Fibroblast of upper back skin (primary cell): ENCODE data around the gene ZNF566.
"Not testable (repeated sequence)": the region's sequence is repeated elsewhere in the genome, so short reads cannot be mapped to it uniquely, and the experiment has no call there.

Source experiments
- DNase-seq: peaks from one replicate; pipeline ENCODE4 v3.0.0-alpha.2; 2013

ZNF566 gene

DNA sequence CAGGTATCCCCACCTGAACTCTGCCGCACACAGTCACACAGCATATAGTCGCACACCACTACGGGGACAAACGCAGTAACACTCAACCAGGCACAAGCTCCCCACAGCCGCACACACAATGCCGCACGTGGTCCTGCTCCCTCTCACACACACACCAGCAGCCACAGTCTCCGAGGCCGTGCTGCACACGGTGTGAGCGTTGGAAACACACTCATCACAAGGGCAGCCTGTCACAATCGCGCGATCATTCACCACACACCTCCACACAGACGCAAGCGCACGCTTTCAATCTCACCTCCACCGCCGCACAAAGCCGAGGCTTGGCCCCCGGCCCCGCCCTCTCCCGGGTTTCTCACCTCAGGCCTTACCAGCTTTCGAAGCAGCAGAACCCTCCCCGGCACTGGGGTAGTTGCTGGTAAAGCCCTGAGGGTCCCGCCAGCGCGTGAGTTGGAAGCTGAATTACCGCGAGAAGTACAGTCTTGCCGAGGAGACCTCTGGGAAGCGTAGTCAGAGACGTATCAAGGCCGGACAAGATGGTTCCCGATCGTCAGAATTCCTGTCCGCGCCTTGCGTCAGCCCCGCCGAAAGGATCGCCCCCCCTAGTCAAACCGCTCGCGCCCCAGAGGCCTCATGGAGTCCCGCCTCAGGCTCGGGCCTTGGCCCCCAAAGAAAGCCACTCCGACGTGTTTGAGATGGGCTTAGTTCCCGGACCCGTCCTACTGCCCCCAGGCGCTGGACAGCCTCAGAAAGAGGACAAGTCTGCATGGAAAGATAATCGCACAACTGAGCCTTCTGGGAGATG is at the start of gene ZNF566:
Gene ZNF566 (minus strand): TSS at position 444 of the 802 bp plus-strand sequence. CDS start 13,004 bp downstream, outside the sequence.
- DNase-seq: peak; percentile 97

DNA sequence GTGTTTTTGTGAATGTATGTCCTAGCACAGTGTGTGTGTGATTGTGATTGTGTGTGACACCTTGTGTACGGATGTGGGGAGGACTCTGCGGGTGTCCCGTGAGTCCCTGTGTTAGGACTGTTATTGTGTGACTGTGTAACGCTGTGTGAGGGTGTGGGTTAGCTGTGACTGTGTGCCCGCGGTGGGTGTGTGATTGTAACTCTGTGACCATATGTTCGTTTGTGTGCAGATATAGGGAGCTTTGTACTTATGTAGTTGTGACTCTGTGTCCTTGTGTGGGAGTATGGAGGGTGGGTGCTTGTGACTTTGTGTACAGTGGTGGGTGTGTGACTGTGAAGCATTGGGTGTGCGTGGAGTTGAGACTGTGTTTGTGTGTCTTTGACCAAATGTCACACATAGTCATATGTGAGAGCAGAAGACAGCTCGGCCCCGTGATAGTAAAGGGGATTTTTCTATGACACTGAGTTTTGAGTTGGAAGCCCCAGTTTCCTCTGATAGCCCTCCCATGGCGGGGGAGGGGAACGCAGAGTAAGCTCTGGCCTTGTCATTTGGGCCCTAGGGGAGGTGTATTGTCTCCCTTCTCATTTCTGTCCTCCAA is 39.7 kb upstream of the ZNF566 start:
- DNase-seq: no peak

DNA sequence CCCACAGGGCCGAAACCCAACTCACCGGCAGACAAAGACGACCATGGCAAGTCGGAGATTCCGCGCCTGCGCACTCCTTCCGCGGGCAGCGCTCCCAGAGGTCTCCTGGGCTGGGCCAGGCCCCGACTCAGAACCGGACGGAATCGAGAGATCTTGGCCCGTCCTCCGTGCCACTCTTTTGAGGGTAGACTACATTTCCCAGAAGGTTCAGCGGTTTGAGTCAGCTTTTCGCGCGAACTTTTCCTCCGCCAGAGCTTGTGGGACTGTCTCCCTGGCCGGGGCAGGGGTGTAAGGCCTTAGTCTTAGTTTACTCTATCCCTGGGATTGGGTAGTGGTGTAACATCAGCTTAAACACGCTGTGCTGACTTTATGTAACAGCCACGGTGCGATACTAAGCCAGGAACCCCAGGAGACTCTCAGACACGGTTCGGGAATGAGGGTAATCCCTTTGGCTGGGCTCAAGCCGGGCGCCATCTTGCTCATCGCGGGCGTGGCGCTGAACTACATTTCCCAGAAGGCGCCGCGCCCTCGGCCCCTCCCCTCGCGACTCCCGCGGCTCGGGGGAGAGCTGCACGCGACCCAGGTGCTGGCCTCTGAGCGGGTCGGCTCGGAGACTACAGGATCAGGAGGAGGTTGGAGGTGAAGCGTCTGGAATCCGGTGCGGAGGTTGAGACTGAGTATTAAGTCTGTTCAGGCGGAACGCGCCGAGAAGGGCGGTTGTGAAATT is 39.0 kb upstream of the ZNF566 start, which contains the start of gene ZNF260:
Gene ZNF260 (minus strand): TSS at position 78 of the 727 bp plus-strand sequence. CDS start 13,033 bp downstream, outside the sequence.
- DNase-seq: peak; percentile 98

DNA sequence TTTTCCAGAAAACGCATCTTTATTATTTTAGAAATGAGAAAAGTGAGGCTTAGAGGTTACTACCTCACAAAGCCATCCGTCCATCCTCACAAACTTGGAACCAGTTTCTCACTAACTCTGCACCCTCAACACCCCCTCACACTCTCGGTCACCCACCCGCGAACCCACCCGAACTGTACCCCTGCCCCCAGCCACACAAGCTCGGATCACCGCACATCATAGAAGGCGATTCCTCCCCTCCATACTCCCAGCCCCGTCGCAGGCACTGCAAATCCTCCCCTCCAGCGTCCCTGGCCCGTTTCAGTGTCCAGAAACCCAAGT is 38.5 kb upstream of the ZNF566 start:
- no peak for DNase-seq

DNA sequence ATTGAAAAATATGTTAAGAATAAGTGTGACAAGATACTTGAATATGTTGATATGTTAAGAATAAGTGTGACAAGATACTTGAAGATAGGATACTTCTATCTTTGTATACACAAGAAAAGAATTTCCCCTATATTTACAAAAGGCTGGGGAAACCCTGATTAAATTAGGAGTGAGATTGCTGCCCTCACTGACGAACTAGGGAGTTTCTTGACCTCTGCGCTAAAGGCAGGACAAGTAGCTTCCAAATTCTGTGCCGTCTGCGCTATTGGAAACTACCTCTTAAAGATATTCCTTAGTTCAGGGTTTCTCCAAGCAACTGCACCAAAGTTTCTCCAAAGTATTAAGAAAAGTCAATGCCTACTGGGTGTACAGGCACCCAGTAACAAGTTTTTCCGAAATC is 38.0 kb upstream of the ZNF566 start:
- DNase-seq: no peak

DNA sequence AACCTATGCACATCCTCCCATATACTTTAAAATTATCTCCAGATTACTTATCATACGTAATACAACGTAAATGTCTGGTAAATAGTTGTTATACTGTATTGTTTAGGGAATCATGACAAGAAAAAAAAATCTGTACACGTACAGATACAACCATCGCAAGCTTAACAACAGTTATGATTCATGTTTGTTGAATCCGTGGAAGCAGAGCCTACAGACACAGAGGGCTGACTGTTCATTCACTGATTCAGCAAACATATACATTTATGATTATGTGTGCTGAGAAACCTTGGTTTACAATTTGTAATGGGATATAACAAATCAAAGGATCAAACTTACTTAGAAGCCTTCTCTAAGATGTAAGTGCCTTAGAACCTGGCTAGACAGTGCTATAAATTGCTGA is 37.2 kb upstream of the ZNF566 start:
- no peak for DNase-seq

DNA sequence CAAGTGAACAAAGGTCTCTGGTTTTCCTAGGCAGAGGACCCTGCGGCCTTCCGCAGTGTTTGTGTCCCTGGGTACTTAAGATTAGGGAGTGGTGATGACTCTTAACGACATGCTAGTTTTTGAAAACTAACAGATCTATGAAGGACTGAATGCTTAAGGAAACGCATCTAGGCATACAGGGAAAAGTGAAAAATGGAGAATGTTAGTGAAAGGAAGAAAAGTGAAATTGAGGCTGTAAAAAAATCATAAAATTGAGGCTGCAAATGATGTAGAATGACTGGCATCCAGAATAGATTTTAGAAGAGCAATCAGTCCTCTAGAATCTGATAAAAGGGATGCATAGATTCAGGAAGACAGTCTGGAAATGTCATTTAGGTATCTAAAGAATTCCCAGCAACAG is 35.3 kb upstream of the ZNF566 start:
- DNase-seq: no peak

DNA sequence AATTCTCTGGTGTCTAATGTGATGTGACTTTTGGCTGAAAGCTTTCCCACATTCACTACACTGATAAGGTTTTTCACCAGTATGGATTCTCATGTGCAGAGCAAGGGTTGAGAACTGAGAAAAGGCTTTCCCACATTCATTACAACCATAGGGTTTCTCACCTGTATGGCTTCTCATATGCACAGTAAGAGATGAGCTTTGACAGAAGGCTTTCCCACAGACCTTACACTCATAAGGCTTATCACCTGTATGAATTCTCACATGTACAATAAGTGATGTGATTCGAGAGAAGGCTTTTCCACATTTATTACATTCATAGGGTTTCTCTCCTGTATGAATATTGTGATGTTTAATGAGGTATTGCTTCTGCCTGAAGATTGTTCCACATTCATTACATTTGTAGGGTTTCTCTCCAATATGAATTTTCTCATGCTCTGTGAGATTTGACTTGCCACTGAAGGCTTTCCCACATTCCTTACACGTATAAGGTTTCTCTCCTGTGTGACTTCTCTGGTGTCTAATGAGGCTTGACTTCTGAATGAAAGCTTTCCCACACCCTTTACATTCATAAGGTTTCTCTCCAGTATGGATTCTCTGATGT is 24.8 kb upstream of the ZNF566 start:
- no peak for DNase-seq

DNA sequence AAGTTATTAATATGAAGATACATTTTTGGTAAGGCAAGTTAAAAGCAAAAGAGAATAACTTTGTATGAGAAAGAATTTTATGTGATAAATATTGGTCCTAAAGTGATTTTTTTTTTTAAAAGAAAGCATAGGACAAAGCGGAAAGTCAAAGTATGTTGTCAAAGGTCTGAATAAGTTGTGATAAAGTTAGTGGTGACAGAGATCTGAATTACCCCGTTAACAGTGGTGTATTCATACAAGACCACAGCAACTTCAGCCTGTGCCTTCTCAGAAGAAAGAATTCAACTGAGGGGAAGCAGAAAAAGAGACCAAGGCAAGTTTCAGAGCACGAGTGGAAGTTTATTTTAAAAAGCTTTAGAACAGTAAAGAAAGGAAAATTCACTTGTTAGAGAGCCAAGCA is 19.0 kb upstream of the ZNF566 start:
- DNase-seq: no peak

DNA sequence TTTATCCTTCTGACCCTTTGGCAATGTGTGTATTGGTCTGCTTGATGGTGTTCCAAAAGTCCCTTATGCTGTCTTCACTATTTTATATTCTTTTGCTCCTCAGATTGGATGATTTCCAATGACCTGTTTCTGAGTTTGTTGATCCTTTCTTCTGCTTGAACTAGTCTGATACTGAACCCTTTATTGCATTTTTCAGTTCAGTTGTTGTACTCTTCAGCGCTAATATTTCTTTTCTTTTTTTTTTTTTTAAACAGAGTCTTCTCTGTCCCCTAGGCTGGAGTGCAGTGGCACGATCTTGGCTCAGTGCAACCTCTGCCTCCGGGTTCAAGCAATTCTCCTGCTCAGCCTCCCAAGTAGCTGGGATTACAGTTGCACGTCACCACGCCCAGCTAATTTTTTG is 12.6 kb upstream of the ZNF566 start:
- DNase-seq: no peak

DNA sequence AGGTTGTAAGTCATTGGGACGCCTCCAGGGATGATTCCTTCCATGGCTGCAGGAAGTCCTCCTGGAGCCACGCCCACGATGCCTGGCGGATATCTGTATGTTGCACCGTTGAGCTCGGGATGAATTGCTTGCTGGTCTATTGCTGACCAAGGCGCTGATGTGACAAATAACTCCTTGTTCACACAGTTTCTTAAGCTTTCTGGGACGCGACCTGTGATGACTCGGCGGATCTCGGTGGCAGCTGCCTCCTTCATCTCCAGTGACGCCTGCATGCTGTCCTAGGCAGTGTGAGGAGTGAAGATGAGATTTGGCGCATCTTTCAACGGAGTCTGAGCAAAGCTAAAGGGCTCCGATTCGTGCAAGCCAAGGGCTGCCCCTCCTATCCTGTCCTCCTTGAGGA is 7.6 kb upstream of the ZNF566 start:
- no peak for DNase-seq

DNA sequence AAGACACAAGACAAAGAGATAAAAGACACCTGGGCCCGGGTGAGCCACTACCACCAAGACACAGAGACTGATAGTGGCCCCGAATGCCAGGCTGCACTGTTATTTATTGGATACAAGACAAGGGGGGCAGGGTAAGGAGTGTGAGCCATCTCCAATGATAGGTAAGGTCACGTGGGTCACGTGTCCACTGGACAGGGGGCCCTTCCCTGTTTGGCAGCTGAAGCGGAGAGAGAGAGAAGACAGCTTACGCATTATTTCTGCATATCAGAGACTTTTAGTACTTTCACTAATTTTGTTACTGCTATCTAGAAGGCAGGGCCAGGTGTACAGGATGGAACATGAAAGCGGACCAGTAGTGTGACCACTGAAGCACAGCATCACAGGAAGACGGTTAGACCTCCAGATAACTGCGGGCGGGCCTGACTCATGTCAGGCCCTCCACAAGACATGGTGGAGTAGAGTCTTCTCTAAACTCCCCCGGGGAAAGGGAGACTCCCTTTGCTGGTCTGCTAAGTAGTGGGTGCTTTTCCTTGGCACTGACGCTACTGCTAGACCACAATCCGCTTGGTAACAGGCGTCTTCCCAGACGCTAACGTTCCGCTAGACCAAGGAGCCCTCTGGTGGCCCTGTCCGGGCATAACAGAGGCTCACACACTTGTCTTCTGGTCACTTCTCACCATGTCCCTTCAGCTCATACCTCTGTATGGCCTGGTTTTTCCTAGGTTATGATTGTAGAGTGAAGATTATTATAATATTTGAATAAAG is 3.5 kb upstream of the ZNF566 start:
- peak; percentile 14 for DNase-seq

DNA sequence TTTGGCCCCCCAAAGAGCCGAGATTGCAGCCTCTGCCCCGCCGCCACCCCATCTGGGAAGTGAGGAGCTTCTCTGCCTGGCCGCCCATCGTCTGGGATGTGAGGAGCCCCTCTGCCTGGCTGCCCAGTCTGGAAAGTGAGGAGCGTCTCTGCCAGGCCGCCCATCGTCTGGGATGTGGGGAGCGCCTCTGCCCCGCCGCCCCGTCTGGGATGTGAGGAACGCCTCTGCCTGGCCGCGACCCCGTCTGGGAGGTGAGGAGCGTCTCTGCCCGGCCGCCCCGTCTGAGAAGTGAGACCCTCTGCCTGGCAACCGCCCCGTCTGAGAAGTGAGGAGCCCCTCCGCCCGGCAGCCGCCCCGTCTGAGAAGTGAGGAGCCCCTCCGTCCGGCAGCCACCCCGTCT is 1.5 kb upstream of the ZNF566 start:
- not testable (repeated sequence) for DNase-seq

DNA sequence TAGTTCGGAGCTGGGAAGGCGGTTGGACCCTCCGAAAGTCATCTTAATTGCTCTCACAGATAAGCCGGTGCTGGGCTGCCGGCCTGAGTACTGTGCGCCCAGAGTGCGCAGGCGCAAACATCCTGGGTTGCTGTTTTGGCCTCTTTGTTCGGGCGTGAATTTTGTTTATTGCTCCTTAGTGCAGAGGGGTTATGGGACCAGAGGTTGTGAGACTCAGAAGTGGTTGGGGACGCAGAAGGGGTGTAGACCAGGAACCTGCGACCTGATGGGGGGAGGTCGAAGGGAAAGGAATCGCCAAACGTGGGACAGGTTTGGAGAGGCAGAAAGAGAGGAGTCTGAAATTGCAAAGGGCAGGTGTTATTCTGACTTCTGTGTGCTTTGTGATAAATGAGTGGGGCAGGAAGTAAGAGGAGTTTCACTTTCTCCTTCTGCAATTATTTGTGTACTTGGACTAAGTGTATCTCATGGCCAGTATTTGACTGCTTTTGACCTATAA is 607 bp upstream of the ZNF566 start:
- peak; percentile 94 for DNase-seq

DNA sequence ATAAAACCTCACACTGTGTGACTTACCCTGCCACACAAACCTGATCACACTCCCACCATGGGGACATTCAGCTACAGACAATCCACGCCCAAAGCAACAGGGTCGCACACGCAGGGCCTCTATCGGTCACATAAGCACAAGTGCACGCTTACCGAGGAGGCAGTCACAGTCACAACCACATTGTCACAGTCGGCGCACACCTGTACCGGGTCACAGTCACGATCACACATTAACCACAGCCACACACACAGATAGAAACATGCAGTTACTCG is 579 bp downstream of the ZNF566 start:
- no peak for DNase-seq

DNA sequence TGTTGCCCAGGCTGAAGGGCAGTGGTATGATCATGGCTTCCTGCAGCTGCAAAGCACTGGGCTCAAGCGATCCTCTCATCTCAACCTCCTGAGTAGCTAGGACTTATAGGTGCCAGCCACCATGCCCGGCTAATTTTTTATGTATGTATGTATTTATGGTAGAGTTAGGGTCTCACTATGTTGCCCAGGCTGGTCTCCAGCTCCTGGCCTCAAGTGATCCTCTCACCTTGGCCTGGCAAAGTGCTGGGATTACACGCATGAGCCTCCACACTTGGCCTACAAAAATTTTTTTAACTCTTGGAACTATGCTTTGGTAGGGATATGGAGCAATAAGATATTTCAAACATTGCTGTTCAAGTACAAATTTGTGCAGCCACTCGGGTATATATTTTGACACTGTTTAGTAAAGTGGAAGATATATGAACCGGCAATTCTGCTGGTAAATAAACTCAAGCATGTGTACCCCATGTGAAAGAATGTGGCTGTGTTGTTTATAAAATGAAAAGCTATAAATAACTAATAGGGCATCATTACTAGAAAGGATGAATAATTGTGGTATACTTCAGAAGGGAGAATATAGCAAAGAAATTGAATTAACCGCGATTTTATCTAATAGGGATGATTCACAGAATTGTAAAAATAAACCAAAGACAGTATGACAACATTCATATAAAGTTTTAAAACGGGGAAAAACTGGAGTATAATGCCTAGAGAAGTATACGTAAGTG is 1.1 kb downstream of the ZNF566 start:
- no peak for DNase-seq

DNA sequence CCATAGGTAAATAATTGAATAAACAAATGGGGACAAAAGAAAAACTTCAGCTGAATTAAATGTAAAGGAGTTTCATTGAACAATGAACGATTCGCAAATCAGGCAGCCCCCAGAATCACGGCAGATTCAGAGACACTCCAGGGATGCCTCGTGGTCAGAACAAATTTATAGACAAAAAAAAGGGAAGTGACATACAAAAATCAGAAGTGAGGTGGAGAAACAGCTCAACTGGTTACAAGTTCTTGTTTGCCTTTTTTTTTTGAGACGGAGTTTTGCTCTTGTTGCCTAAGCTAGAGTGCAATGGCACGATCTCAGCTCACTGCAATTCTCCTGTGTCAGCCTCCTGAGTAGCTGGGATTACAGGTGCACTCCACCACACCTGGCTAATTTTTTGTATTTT is 5.7 kb downstream of the ZNF566 start:
- no peak for DNase-seq

DNA sequence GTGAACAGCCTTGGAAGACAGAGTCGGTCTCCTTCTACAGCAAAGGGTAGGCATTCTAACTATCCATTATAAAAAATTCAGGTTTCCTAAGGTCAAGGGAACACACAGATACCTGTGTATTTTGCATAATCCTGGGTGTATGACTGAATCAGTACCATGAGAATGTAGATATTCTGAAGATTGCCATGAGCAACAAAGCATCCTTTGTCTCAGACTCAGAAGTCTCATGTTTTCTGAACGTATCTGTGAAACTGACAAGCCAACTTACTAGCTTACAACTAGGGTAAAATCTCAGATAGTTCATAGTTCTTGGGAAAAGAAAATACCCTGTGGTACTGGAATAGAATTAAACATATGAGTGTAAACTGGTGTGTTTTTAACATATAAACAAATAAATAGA is 6.5 kb downstream of the ZNF566 start:
- no peak for DNase-seq

DNA sequence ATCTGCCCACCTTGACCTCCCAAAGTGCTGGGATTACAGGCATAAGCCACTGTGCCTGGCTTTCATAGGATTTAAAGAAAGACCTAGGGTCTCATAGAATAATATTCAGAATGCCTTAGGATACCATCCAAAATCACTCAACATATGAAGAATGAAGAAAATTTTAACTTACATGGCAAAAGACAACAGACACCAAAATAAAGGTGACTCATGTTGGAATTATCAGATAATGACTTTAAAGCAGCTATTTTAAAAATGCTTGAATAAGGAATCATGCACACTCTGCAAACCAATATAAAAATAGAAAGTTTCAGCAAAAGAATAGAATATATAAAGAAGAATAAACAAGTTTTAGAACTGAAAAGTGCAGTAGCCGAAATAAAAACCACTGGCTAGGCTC is 29.3 kb downstream of the ZNF566 start:
- DNase-seq: peak; percentile 12

DNA sequence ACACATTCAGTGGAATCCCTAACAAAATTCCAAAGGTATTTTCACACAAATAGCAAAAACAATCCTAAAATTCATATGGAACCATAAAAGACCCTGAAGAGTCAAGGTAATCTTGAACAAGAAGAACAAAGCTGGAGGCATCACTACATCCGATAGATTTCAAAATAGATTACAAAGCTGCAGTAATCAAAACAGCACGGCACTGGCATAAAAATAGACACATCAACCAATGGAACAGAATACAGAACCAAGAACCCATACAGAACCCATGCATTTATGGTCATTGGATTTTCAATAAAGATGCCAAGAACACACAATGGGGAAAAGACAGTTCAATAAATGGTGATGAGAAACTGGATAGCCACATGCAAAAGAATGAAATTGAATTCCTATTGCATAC is 32.5 kb downstream of the ZNF566 start:
- DNase-seq: no peak

DNA sequence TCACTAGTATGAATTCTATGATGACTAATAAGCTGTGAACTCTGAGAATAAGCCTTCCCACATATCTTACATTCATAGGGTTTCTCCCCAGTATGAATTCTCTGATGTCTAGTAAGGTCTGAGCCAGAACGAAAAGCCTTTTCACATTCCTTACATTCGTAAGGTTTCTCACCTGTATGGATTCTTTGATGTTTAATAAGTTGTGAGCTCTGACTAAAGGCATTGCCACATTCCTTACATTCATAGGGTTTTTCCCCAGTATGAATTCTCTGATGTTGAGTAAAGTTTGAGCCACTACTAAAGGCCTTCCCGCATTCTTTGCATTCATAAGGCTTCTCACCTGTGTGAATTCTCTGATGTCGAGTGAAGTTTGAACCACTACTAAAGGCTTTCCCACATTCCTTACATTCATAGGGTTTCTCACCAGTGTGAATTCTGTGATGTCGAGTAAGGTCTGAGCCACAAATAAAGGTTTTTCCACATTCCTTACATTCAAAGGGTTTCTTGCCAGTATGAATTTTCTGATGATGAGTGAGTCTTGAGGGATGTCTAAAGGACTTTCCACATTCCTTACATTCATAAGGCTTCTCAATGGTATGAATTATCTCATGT is 40.2 kb downstream of the ZNF566 start:
- DNase-seq: peak; percentile 2

DNA sequence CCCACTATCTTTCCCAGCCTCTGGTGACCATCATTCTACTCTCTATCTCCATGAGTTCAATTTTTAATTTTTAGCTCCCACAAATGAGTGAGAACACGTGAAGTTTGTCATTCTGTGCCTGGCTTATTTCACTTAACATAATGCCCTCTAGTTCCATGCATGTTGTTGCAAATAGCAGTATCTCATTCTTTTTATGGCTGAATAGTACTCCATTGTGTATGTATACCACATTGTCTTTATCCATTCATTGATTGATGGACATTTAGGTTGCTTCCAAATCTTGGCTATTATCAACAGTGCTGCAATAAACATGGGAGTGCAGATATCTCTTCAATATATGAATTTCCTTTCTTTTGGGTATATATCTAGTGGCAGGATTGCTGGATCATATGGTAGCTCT is 48.0 kb downstream of the ZNF566 start:
- no peak for DNase-seq
